ENCODE measurements around the gene NBAS.

Gene NBAS

DNA sequence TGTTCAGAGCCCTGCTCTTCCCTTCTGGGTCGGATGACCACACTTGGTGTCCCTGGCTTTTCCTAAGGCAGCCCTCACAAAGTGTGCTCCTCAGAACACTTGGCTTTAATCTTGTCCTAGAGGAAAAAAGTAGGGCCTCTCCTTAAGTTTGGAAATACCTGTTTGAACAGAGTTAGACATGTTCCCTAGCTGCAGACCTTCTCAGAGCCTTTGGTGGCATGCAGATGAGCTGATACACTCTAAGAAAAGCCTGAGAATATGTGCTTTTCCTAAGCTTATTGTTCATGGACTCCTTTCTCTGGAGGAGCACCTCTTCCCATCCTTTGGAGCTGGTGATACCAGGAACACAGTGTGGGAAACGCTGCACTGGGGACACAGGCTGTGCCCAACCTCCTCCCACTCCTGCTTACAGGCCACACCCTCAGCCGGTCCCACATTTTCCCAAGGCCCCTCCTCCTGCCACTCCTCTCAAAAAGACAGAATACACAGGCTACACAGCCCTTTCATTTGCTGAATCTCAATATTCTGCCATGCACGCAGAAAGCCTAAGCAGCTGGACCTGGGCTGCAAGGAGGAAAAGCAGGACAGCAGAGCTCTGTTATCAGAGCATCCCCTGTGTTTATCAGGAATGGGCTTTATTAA is 443.6 kb downstream of the NBAS start:
- DNase-seq (ENCODE audit: low read depth, low spot score): no peak
- in situ Hi-C loops (cut with HindIII; ENCODE audit: low sequenced_read_pairs): no loop called here
- TF ChIP-seq, protein P1, sequence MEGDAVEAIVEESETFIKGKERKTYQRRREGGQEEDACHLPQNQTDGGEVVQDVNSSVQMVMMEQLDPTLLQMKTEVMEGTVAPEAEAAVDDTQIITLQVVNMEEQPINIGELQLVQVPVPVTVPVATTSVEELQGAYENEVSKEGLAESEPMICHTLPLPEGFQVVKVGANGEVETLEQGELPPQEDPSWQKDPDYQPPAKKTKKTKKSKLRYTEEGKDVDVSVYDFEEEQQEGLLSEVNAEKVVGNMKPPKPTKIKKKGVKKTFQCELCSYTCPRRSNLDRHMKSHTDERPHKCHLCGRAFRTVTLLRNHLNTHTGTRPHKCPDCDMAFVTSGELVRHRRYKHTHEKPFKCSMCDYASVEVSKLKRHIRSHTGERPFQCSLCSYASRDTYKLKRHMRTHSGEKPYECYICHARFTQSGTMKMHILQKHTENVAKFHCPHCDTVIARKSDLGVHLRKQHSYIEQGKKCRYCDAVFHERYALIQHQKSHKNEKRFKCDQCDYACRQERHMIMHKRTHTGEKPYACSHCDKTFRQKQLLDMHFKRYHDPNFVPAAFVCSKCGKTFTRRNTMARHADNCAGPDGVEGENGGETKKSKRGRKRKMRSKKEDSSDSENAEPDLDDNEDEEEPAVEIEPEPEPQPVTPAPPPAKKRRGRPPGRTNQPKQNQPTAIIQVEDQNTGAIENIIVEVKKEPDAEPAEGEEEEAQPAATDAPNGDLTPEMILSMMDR (IDR thresholded peaks at IDR 0.05; ENCODE audit: low read depth, low read length): no peak
- no peak overlapping the region for H3K4me3 ChIP-seq (ENCODE audit: low read depth, low read length)
